ENCODE data around the gene CDRT15L2.
"Not testable (repeated sequence)": the region's sequence is repeated elsewhere in the genome, so short reads cannot be mapped to it uniquely, and the experiment has no call there.

The CDRT15L2 gene
- 0 reads per million in 9 experiments for total RNA-seq

GRCh38 chr17:20579424-20579823 is at the start of gene CDRT15L2:
Gene CDRT15L2, plus strand, starts transcription at chr17:20579724. Its CDS starts 20 bp downstream, at chr17:20579744.
- not testable (repeated sequence) for ATAC-seq (replicated peaks); H3K27me3 Mint-ChIP-seq; H3K27ac Mint-ChIP-seq; DNase-seq; H3K4me1 Mint-ChIP-seq (ENCODE audit: low read depth in 2 of 2); H3K4me3 Mint-ChIP-seq; H3K36me3 Mint-ChIP-seq (ENCODE audit: insufficient read depth); H3K9me3 Mint-ChIP-seq

GRCh38 chr17:20530104-20530503 is 49.4 kb upstream of the CDRT15L2 start:
- H3K36me3 Mint-ChIP-seq (ENCODE audit: insufficient read depth); H3K9me3 Mint-ChIP-seq; H3K4me1 Mint-ChIP-seq (ENCODE audit: low read depth in 2 of 2); DNase-seq; H3K27me3 Mint-ChIP-seq; ATAC-seq (replicated peaks): not testable (repeated sequence)
- H3K4me3 Mint-ChIP-seq = peak overlapping the region in 1 of 2 donors; percentile 63
- peak overlapping the region in 1 of 2 donors; percentile 59 for H3K27ac Mint-ChIP-seq

GRCh38 chr17:20532544-20533090 is 46.9 kb upstream of the CDRT15L2 start:
- Mint-ChIP-seq H3K4me3 (peak overlapping the region; percentile 77 to 78), H3K27ac (peak overlapping the region in 1 of 2 donors; percentile 87)
- not testable (repeated sequence) for H3K36me3 Mint-ChIP-seq (ENCODE audit: insufficient read depth); H3K9me3 Mint-ChIP-seq; H3K27me3 Mint-ChIP-seq; DNase-seq; H3K4me1 Mint-ChIP-seq (ENCODE audit: low read depth in 2 of 2)
- ATAC-seq (replicated peaks) = peak; percentile 3

- not testable (repeated sequence) for H3K36me3 Mint-ChIP-seq (ENCODE audit: insufficient read depth); H3K27me3 Mint-ChIP-seq; H3K9me3 Mint-ChIP-seq; ATAC-seq (replicated peaks); DNase-seq; H3K4me1 Mint-ChIP-seq (ENCODE audit: low read depth in 2 of 2)
- Mint-ChIP-seq H3K4me3 (peak overlapping the region; percentile 77 to 78), H3K27ac (peak overlapping the region; percentile 26 to 87)
Measured at GRCh38 chr17:20533206-20533605, 46.3 kb upstream of the CDRT15L2 start.

- H3K27me3 Mint-ChIP-seq; ATAC-seq (replicated peaks); H3K4me1 Mint-ChIP-seq (ENCODE audit: low read depth in 2 of 2); H3K27ac Mint-ChIP-seq; H3K36me3 Mint-ChIP-seq (ENCODE audit: insufficient read depth); DNase-seq; H3K9me3 Mint-ChIP-seq; H3K4me3 Mint-ChIP-seq: not testable (repeated sequence)
Measured at GRCh38 chr17:20534711-20535550, 44.6 kb upstream of the CDRT15L2 start.

- H3K4me1 Mint-ChIP-seq (ENCODE audit: low read depth in 2 of 2); ATAC-seq (replicated peaks); H3K27me3 Mint-ChIP-seq; H3K27ac Mint-ChIP-seq; H3K9me3 Mint-ChIP-seq; DNase-seq; H3K36me3 Mint-ChIP-seq (ENCODE audit: insufficient read depth); H3K4me3 Mint-ChIP-seq: not testable (repeated sequence)
Measured at GRCh38 chr17:20540414-20540813, 39.1 kb upstream of the CDRT15L2 start.

GRCh38 chr17:20540865-20541264 is 38.7 kb upstream of the CDRT15L2 start:
- H3K9me3 Mint-ChIP-seq; H3K36me3 Mint-ChIP-seq (ENCODE audit: insufficient read depth); H3K27me3 Mint-ChIP-seq; ATAC-seq (replicated peaks); H3K4me1 Mint-ChIP-seq (ENCODE audit: low read depth in 2 of 2); DNase-seq; H3K4me3 Mint-ChIP-seq; H3K27ac Mint-ChIP-seq: not testable (repeated sequence)

- not testable (repeated sequence) for H3K4me1 Mint-ChIP-seq (ENCODE audit: low read depth in 2 of 2); H3K27me3 Mint-ChIP-seq; H3K4me3 Mint-ChIP-seq; DNase-seq; ATAC-seq (replicated peaks); H3K36me3 Mint-ChIP-seq (ENCODE audit: insufficient read depth); H3K27ac Mint-ChIP-seq; H3K9me3 Mint-ChIP-seq
Measured at GRCh38 chr17:20541853-20542546, 37.5 kb upstream of the CDRT15L2 start.

- not testable (repeated sequence) for ATAC-seq (replicated peaks); H3K9me3 Mint-ChIP-seq; DNase-seq; H3K27me3 Mint-ChIP-seq; H3K4me1 Mint-ChIP-seq (ENCODE audit: low read depth in 2 of 2); H3K27ac Mint-ChIP-seq; H3K36me3 Mint-ChIP-seq (ENCODE audit: insufficient read depth); H3K4me3 Mint-ChIP-seq
Measured at GRCh38 chr17:20547923-20548322, 31.6 kb upstream of the CDRT15L2 start.

- not testable (repeated sequence) for H3K27ac Mint-ChIP-seq; DNase-seq; H3K9me3 Mint-ChIP-seq; ATAC-seq (replicated peaks); H3K4me3 Mint-ChIP-seq; H3K4me1 Mint-ChIP-seq (ENCODE audit: low read depth in 2 of 2); H3K36me3 Mint-ChIP-seq (ENCODE audit: insufficient read depth)
- H3K27me3 Mint-ChIP-seq = peaks cover 5 to 15% of the 10 kb centered on the region in 2 donors
Measured at GRCh38 chr17:20552920-20553319, 26.6 kb upstream of the CDRT15L2 start.

- H3K4me3 Mint-ChIP-seq; H3K9me3 Mint-ChIP-seq; ATAC-seq (replicated peaks); H3K4me1 Mint-ChIP-seq (ENCODE audit: low read depth in 2 of 2); H3K27ac Mint-ChIP-seq; H3K36me3 Mint-ChIP-seq (ENCODE audit: insufficient read depth); DNase-seq: not testable (repeated sequence)
- H3K27me3 Mint-ChIP-seq = peaks cover 5 to 15% of the 10 kb centered on the region in 2 donors
Measured at GRCh38 chr17:20554728-20555127, 24.8 kb upstream of the CDRT15L2 start.

- not testable (repeated sequence) for H3K4me1 Mint-ChIP-seq (ENCODE audit: low read depth in 2 of 2); H3K9me3 Mint-ChIP-seq; H3K36me3 Mint-ChIP-seq (ENCODE audit: insufficient read depth); H3K27ac Mint-ChIP-seq; DNase-seq; H3K4me3 Mint-ChIP-seq
- ATAC-seq (replicated peaks) = peak; percentile 51
- peaks cover 5 to 21% of the 10 kb centered on the region in 2 donors for H3K27me3 Mint-ChIP-seq
Measured at GRCh38 chr17:20555135-20556010, 24.2 kb upstream of the CDRT15L2 start.

GRCh38 chr17:20558096-20558495 is 21.4 kb upstream of the CDRT15L2 start:
- H3K27me3 Mint-ChIP-seq = peaks cover 12 to 31% of the 10 kb centered on the region in 2 donors
- H3K9me3 Mint-ChIP-seq; ATAC-seq (replicated peaks); DNase-seq; H3K4me1 Mint-ChIP-seq (ENCODE audit: low read depth in 2 of 2); H3K4me3 Mint-ChIP-seq; H3K36me3 Mint-ChIP-seq (ENCODE audit: insufficient read depth): not testable (repeated sequence)
- peak overlapping the region in 1 of 2 donors; percentile 24 for H3K27ac Mint-ChIP-seq

Measured in effector memory CD8-positive, alpha-beta T cell (primary cell).